Brain pericyte (primary cell): ENCODE results near the gene AHR.

Experiments
- DNase-seq: peaks from one replicate; pipeline ENCODE4 v3.0.0-alpha.2; 2012; ENCODE audit warnings: low read depth, low spot score

The AHR gene

GRCh38 chr7:17298102-17298839 is at the start of gene AHR:
TSS of gene AHR (plus strand) at chr7:17298652. CDS start at chr7:17299265, 613 bp downstream.
- peak; percentile 71 for DNase-seq

GRCh38 chr7:17253885-17254284 is 44.6 kb upstream of the AHR start:
- no peak for DNase-seq

- DNase-seq, result no peak
Observed at GRCh38 chr7:17255926-17256325, 42.5 kb upstream of the AHR start.

- no peak for DNase-seq
Observed at GRCh38 chr7:17256375-17256774, 42.1 kb upstream of the AHR start.

GRCh38 chr7:17266565-17266964 is 31.9 kb upstream of the AHR start:
- no peak for DNase-seq

GRCh38 chr7:17269341-17270221 is 28.9 kb upstream of the AHR start:
- no peak for DNase-seq

- DNase-seq, result no peak
Observed at GRCh38 chr7:17274551-17275245, 23.8 kb upstream of the AHR start.

GRCh38 chr7:17275749-17276671 is 22.4 kb upstream of the AHR start:
- no peak for DNase-seq

- DNase-seq, result no peak
Observed at GRCh38 chr7:17279061-17279460, 19.4 kb upstream of the AHR start.

- DNase-seq, result no peak
Observed at GRCh38 chr7:17289074-17289645, 9.3 kb upstream of the AHR start.

GRCh38 chr7:17292843-17293242 is 5.6 kb upstream of the AHR start:
- DNase-seq, result no peak

- DNase-seq, result no peak
Observed at GRCh38 chr7:17293481-17293880, 5.0 kb upstream of the AHR start.

- no peak for DNase-seq
Observed at GRCh38 chr7:17297243-17297642, 1.2 kb upstream of the AHR start.

- no peak for DNase-seq
Observed at GRCh38 chr7:17298840-17299482, 509 bp downstream of the AHR start.

- no peak for DNase-seq
Observed at GRCh38 chr7:17299483-17299991, 1.1 kb downstream of the AHR start.

- DNase-seq, result no peak
Observed at GRCh38 chr7:17300012-17300411, 1.6 kb downstream of the AHR start.

GRCh38 chr7:17300437-17300836 is 2.0 kb downstream of the AHR start:
- DNase-seq, result no peak

GRCh38 chr7:17301471-17302456 is 3.3 kb downstream of the AHR start:
- no peak for DNase-seq
